Keratinocyte (primary cell): ENCODE data around the gene OGDHL. TPM values are rescaled to one million over a fixed set of nuclear protein-coding genes. Genes with fewer than 3 reads are reported as not detected.

Source experiments
- DNase-seq: peaks from one replicate; pipeline ENCODE4 v3.0.0-alpha.2; 2011; ENCODE audit warnings: low read depth, missing footprints, low spot score
- FAIRE-seq: peaks from 2 replicates; lab custom pipeline; 2011; peaks lifted over from hg19 to GRCh38; lab: Jason Lieb, UNC
- H2AFZ ChIP-seq: 2 replicates; pipeline ENCODE4 v1.6.0; 2012; ENCODE audit warnings: low read length, control low read depth, inconsistent platforms; ENCODE audit not compliant: control insufficient read depth
- H3K27ac ChIP-seq: 2 replicates; pipeline ENCODE4 v1.5.1; 2011; ENCODE audit warnings: low read length; ENCODE audit not compliant: control insufficient read depth, insufficient read depth
- H3K27me3 ChIP-seq: 3 replicates; pipeline ENCODE4 v1.6.0; 2011; ENCODE audit warnings: low read length; ENCODE audit not compliant: control insufficient read depth, insufficient read depth; ENCODE audit errors: extremely low read depth
- H3K36me3 ChIP-seq, 2 experiments: 2 replicates in 1 of 2; 3 replicates in 1 of 2; pipeline ENCODE4 v1.5.1; 2011; ENCODE audit warnings: low read length in 2 of 2, mild to moderate bottlenecking in 1 of 2; ENCODE audit not compliant: control insufficient read depth in 2 of 2, insufficient read depth in 2 of 2; ENCODE audit errors: extremely low read depth in 1 of 2
- H3K4me1 ChIP-seq: 3 replicates; pipeline ENCODE4 v1.5.1; 2011; ENCODE audit warnings: low read length; ENCODE audit not compliant: control insufficient read depth, insufficient read depth; ENCODE audit errors: extremely low read depth
- H3K4me2 ChIP-seq: 3 replicates; pipeline ENCODE4 v1.6.0; 2011; ENCODE audit warnings: low read depth, low read length; ENCODE audit not compliant: control insufficient read depth, insufficient read depth; ENCODE audit errors: extremely low read depth
- H3K4me3 ChIP-seq, 3 experiments: fragments of 200-600 bp in 1 of 3; sonication (generic) in 1 of 3; 2 replicates in 2 of 3; 3 replicates in 1 of 3; pipeline ENCODE4 v1.5.1; 2011 to 2016; ENCODE audit warnings: low read length in 3 of 3, mild to moderate bottlenecking in 3 of 3, control low read depth in 2 of 3, inconsistent platforms in 1 of 3, low read depth in 1 of 3, mixed read lengths in 1 of 3, mixed run types in 1 of 3, moderate library complexity in 1 of 3; ENCODE audit not compliant: control insufficient read depth in 2 of 3, insufficient read depth in 2 of 3; ENCODE audit errors: extremely low read depth in 1 of 3
- H3K79me2 ChIP-seq: 2 replicates; pipeline ENCODE4 v1.6.0; 2012; ENCODE audit warnings: low read length; ENCODE audit not compliant: control insufficient read depth, insufficient read depth
- H3K9ac ChIP-seq: 3 replicates; pipeline ENCODE4 v1.6.0; 2011; ENCODE audit warnings: low read length; ENCODE audit not compliant: control insufficient read depth, insufficient read depth; ENCODE audit errors: extremely low read depth
- H3K9me1 ChIP-seq: 3 replicates; pipeline ENCODE4 v1.6.0; 2011; ENCODE audit warnings: low read length; ENCODE audit not compliant: control insufficient read depth, insufficient read depth; ENCODE audit errors: extremely low read depth
- H3K9me3 ChIP-seq: 2 replicates; pipeline ENCODE4 v1.5.1; 2012; ENCODE audit warnings: low read depth, low read length; ENCODE audit not compliant: control insufficient read depth
- H4K20me1 ChIP-seq: 3 replicates; pipeline ENCODE4 v1.6.0; 2011; ENCODE audit warnings: low read length; ENCODE audit not compliant: control insufficient read depth, insufficient read depth; ENCODE audit errors: extremely low read depth
- CTCF ChIP-seq, 3 experiments: IDR thresholded peaks in 1 of 3; conservative IDR thresholded peaks in 1 of 3; optimal IDR thresholded peaks in 1 of 3; 2 replicates in 2 of 3; 3 replicates in 1 of 3; pipeline versions ENCODE3 to v1.5.1; 2011; ENCODE audit warnings: low read length in 3 of 3, mild to moderate bottlenecking in 3 of 3, moderate library complexity in 2 of 3, control low read depth in 1 of 3, inconsistent platforms in 1 of 3; ENCODE audit not compliant: insufficient read depth in 2 of 3; ENCODE audit errors: extremely low read depth in 1 of 3
- EZH2 ChIP-seq: IDR thresholded peaks from one replicate; pipeline ENCODE4 v1.6.1; 2012; ENCODE audit warnings: inconsistent platforms, mild to moderate bottlenecking, low read length, moderate library complexity
- dilution Hi-C: fragments of 300-500 bp; cut with MboI; formaldehyde crosslinking; loops from one replicate; pipeline ENCODE4 v1.7.0; 2020; ENCODE audit warnings: low sequenced_read_pairs; ENCODE audit not compliant: extremely low pct_ligation_motif_present
- polyA plus RNA-seq, 5 experiments: library from polyadenylated mRNA; depleted of rRNA in 3 of 5; stranded (reverse) in 3 of 5; stranded (forward) in 1 of 5; unstranded in 1 of 5; fragments of >200 nt; gene quantifications; 1 replicate in 1 of 5; 2 replicates in 3 of 5; 3 replicates in 1 of 5; pipeline versions ENCODE4 v1.2.1 to v1.2.3, GENCODE V29; 2011 to 2012; ENCODE audit warnings: missing spikeins in 2 of 5, low read depth in 1 of 5, low replicate concordance in 1 of 5

Gene OGDHL
- polyA plus RNA-seq, 1 donor (not counting 4 experiments of a cell fraction or from before 2014, with no cell fraction given): 0.09 TPM

GRCh38 chr10:49690698-49691356, 71.3 kb downstream of the OGDHL start:
- no peaks in the 10 kb centered on the region for H3K36me3 ChIP-seq
- H4K20me1 ChIP-seq: no peaks in the 10 kb centered on the region
- no peak overlapping the region for H3K27ac ChIP-seq
- H3K4me3 ChIP-seq: no peak overlapping the region
- no peaks in the 10 kb centered on the region for H3K9me3 ChIP-seq
- H3K4me2 ChIP-seq: no peak overlapping the region
- H2AFZ ChIP-seq: no peak overlapping the region
- H3K27me3 ChIP-seq: peaks cover 48% of the 10 kb centered on the region
- no peak for DNase-seq
- FAIRE-seq: no peak
- dilution Hi-C loops: no loop called here
- H3K9ac ChIP-seq: no peak overlapping the region
- H3K9me1 ChIP-seq: no peaks in the 10 kb centered on the region
- peaks cover 7% of the 10 kb centered on the region for H3K4me1 ChIP-seq
- no peaks in the 10 kb centered on the region for H3K79me2 ChIP-seq
- TF ChIP-seq EZH2 (no peak), CTCF (optimal IDR thresholded peaks at IDR 0.05 in 1 of 3, IDR thresholded peaks at IDR 0.05 in 1 of 3, conservative IDR thresholded peaks at IDR 0.05 in 1 of 3; ENCODE audit: extremely low read depth in 1 of 3, insufficient read depth in 2 of 3, low read length in 3 of 3) (no peak)

- DNase-seq: no peak
- Histone ChIP-seq H3K4me2 (no peak overlapping the region), H3K4me1 (peaks cover 7% of the 10 kb centered on the region), H3K9me3 (no peaks in the 10 kb centered on the region), H3K79me2 (no peaks in the 10 kb centered on the region), H2AFZ (no peak overlapping the region), H4K20me1 (no peaks in the 10 kb centered on the region), H3K27me3 (peaks cover 43% of the 10 kb centered on the region), H3K9me1 (no peaks in the 10 kb centered on the region), H3K36me3 (no peaks in the 10 kb centered on the region), H3K4me3 (no peak overlapping the region), H3K27ac (no peak overlapping the region), H3K9ac (no peak overlapping the region)
- no peak for FAIRE-seq
- dilution Hi-C loops: no loop called here
- TF ChIP-seq CTCF (optimal IDR thresholded peaks at IDR 0.05 in 1 of 3, IDR thresholded peaks at IDR 0.05 in 1 of 3, conservative IDR thresholded peaks at IDR 0.05 in 1 of 3; ENCODE audit: extremely low read depth in 1 of 3, insufficient read depth in 2 of 3, low read length in 3 of 3) (no peak), EZH2 (no peak)
Measured at GRCh38 chr10:49689882-49690510, 72.1 kb downstream of the OGDHL start.
